Common myeloid progenitor, CD34-positive (primary cell): ENCODE measurements around the gene ART4.
A peak's percentile ranks its signal among the peaks of the same experiment; 100 is the strongest.

Source experiments
- CTCF ChIA-PET: fragments of 350-600 bp; sonication (Branson Sonifier 250); formaldehyde crosslinking; loops from one replicate; lab custom pipeline; 2021; ENCODE audit warnings: antibody characterized with exemption; lab: Charles Lee
- POLR2A ChIA-PET: fragments of 350-600 bp; sonication (Branson Sonifier 250); formaldehyde crosslinking; loops from one replicate; lab custom pipeline; 2021; ENCODE audit warnings: antibody characterized with exemption; lab: Charles Lee
- DNase-seq, 3 donors: peaks; one replicate each; pipeline versions ENCODE4 v3.0.0 to v3.0.0-alpha.2; 2013
- H3K27ac ChIP-seq, 2 experiments: 1 replicate in 1 of 2; 2 replicates in 1 of 2; pipeline ENCODE4 v1.7.0; 2013; ENCODE audit warnings: inconsistent platforms in 2 of 2, low read length in 2 of 2, mild to moderate bottlenecking in 2 of 2, low read depth in 1 of 2, moderate library complexity in 1 of 2; ENCODE audit not compliant: severe bottlenecking in 2 of 2, insufficient read depth in 1 of 2, poor library complexity in 1 of 2
- H3K27me3 ChIP-seq, 5 experiments: replicated peaks in 2 of 5; 1 replicate in 3 of 5; 2 replicates in 2 of 5; pipeline versions ENCODE4 v1.6.1 to v1.7.0; 2013; ENCODE audit warnings: low read length in 4 of 5, mild to moderate bottlenecking in 2 of 5, moderate library complexity in 2 of 5, inconsistent platforms in 1 of 5; ENCODE audit not compliant: insufficient read depth in 5 of 5, control insufficient read depth in 4 of 5
- H3K36me3 ChIP-seq, 4 experiments: 1 replicate in 2 of 4; 2 replicates in 2 of 4; pipeline versions ENCODE4 v1.6.1 to v1.7.0; 2013; ENCODE audit warnings: low read length in 3 of 4, control low read depth in 1 of 4, mild to moderate bottlenecking in 1 of 4; ENCODE audit not compliant: control insufficient read depth in 4 of 4, insufficient read depth in 4 of 4
- H3K4me1 ChIP-seq, 4 experiments: 1 replicate in 3 of 4; 2 replicates in 1 of 4; pipeline versions ENCODE4 v1.6.1 to v1.7.1; 2013; ENCODE audit warnings: low read length in 3 of 4, mild to moderate bottlenecking in 3 of 4, control low read depth in 1 of 4, inconsistent platforms in 1 of 4, moderate library complexity in 1 of 4; ENCODE audit not compliant: control insufficient read depth in 4 of 4, insufficient read depth in 4 of 4; ENCODE audit errors: control extremely low read depth in 1 of 4
- H3K4me3 ChIP-seq, 7 experiments: 1 replicate in 4 of 7; 2 replicates in 3 of 7; pipeline versions ENCODE4 v1.5.1 to v1.7.0; 2013; ENCODE audit warnings: mild to moderate bottlenecking in 7 of 7, low read length in 6 of 7, moderate library complexity in 6 of 7, inconsistent platforms in 2 of 7, low read depth in 2 of 7, control low read depth in 1 of 7; ENCODE audit not compliant: insufficient read depth in 4 of 7, control insufficient read depth in 1 of 7; ENCODE audit errors: extremely low read depth in 1 of 7
- H3K9me3 ChIP-seq, 5 experiments: 1 replicate in 4 of 5; 2 replicates in 1 of 5; pipeline versions ENCODE4 v1.6.1 to v1.7.1; 2013; ENCODE audit warnings: low read length in 4 of 5, mild to moderate bottlenecking in 2 of 5, inconsistent platforms in 1 of 5, low read depth in 1 of 5, moderate library complexity in 1 of 5; ENCODE audit not compliant: control insufficient read depth in 4 of 5, insufficient read depth in 2 of 5; ENCODE audit errors: control extremely low read depth in 1 of 5
- WGBS: methylation state at CpG from one replicate; pipeline ENCODE4 v1.1.5; 2013; ENCODE audit not compliant: insufficient coverage; 5-methylcytosine and 5-hydroxymethylcytosine counted together

The ART4 gene

DNA sequence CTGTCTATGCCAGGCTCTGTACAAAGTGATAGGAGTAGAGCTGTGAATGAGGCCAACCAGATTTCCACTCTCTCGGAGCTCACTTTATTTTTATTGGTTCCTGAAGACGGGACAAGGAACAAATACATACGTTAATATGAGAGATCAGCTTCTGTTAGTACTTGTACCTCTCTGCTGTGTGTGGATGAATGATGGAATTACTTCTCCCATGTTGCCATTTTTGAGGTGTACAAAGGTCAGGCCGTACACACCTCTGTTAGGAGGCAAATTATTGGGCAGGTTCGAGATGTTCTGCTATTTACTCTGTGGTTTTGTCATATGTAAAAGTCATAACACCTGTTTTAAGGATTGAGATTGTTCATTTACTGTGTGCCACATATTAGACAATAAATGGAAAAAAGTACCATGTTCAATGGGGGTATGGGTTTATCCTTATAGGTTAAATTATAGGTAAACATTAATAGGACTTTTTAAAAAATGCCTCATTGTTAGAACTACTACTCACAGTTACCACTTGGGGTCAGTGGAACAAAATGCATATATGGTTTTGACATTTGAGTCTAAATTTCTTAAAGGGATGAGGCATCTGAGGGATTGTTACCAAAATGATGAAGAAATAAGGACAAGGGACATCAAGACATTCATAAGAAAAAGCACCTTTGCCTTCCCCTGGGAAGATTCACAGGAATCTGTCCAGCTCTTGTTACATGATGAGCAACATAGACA lies 66.9 kb downstream of the ART4 start:
- ChIA-PET POLR2A (no interaction called here), CTCF (interaction anchor here (1.0 to 8.6 kb wide), 10 partner anchors 8 to 231 kb away, joined by 3 to 64 read pairs (median 4); partner anchors contain the start of genes C12orf60, ERP27 and WBP11)
- Histone ChIP-seq H3K36me3 (no peaks in the 10 kb centered on the region), H3K9me3 (no peaks in the 10 kb centered on the region), H3K4me1 (peaks cover 14 to 37% (median 29%) of the 10 kb centered on the region in 4 experiments), H3K4me3 (peak overlapping the region in 2 of 7 experiments; percentile 78 to 90), H3K27me3 (no peaks in the 10 kb centered on the region), H3K27ac (no peak overlapping the region)
- WGBS = 100% methylated on average over 3 of the region's 5 CpGs
- peak; percentile 14 to 41 (median 40) for DNase-seq

DNA sequence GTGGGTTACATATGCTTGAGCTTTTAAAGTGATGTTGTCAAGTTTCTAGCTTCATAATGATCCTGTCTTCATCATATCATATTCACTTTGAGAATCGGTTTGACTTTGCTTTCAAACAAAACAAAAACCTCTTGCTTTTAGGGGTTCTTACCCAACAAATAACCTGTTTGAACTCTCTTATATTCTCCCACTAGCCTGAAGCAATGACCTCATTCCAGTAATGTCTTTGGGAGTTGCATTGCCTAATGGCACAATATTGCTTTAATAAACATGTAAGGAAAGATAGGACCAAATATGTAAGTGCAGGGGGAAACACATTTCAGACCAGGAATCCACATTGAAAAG lies 67.7 kb downstream of the ART4 start:
- DNase-seq = no peak
- POLR2A ChIA-PET = no interaction called here
- H3K4me1 ChIP-seq = peaks cover 17 to 42% (median 32%) of the 10 kb centered on the region in 4 experiments
- H3K27me3 ChIP-seq = no peaks in the 10 kb centered on the region
- H3K36me3 ChIP-seq = no peaks in the 10 kb centered on the region
- H3K4me3 ChIP-seq = peak overlapping the region in 6 of 7 experiments; percentile 78 to 95 (median 90)
- H3K27ac ChIP-seq = peak overlapping the region; percentile 58 to 80
- CTCF ChIA-PET = interaction anchor here (1.0 to 8.6 kb wide), 13 partner anchors 9 to 231 kb away, joined by 3 to 64 read pairs (median 4); partner anchors contain the start of genes C12orf60, ERP27 and WBP11
- no peaks in the 10 kb centered on the region for H3K9me3 ChIP-seq
- no CpG with 5 or more reads among the region's 1 CpG for WGBS
